SK-N-SH (cell line): ENCODE data around the gene KPRP. TPM values are rescaled to one million over a fixed set of nuclear protein-coding genes. Genes with fewer than 3 reads are reported as not detected.

Source experiments
- CTCF ChIA-PET: fragments of 300-600, 350-600 bp; formaldehyde crosslinking; extraction: SDS; loops from one replicate; lab custom pipeline; 2021; lab: Yijun Ruan, JAX
- POLR2A ChIA-PET: fragments of 350-600 bp; sonication (Branson Sonifier 250); formaldehyde crosslinking; extraction: SDS; loops from one replicate; lab custom pipeline; 2020; ENCODE audit warnings: antibody characterized with exemption, inconsistent platforms; lab: Yijun Ruan, JAX
- DNase-seq: peaks from one replicate; pipeline ENCODE4 v3.0.0; 2012
- H2AFZ ChIP-seq: fragments of 200-600 bp; sonication (generic); 2 replicates; pipeline ENCODE4 v1.8.1; 2016; ENCODE audit warnings: antibody characterized with exemption, mild to moderate bottlenecking, low read depth
- H3F3A ChIP-seq: fragments of 200-600 bp; sonication (generic); replicated peaks from 2 replicates; pipeline ENCODE3; 2016; ENCODE audit warnings: antibody characterized with exemption, mild to moderate bottlenecking; ENCODE audit not compliant: insufficient read depth
- H3K27ac ChIP-seq, 2 experiments: fragments of 200-500 bp in 1 of 2; fragments of 200-600 bp in 1 of 2; sonication (Bioruptor generic) in 1 of 2; sonication (generic), shearing (Covaris generic) in 1 of 2; 2 replicates each; pipeline versions ENCODE4 v1.5.1 to v1.6.1; 2014 to 2016; ENCODE audit warnings: low read depth in 2 of 2, inconsistent platforms in 1 of 2, low read length in 1 of 2, mild to moderate bottlenecking in 1 of 2, mixed read lengths in 1 of 2
- H3K27me3 ChIP-seq: fragments of 200-600 bp; sonication (generic), shearing (Covaris generic); 2 replicates; pipeline ENCODE4 v1.6.1; 2016; ENCODE audit warnings: mixed run types; ENCODE audit not compliant: insufficient read depth
- H3K36me3 ChIP-seq, 2 experiments: fragments of 200-500 bp in 1 of 2; fragments of 200-600 bp in 1 of 2; sonication (Bioruptor generic) in 1 of 2; sonication (generic) in 1 of 2; replicated peaks in 1 of 2; 2 replicates each; pipeline versions ENCODE3 to v1.5.1; 2014 to 2016; ENCODE audit warnings: low read length in 1 of 2, mild to moderate bottlenecking in 1 of 2; ENCODE audit not compliant: insufficient read depth in 2 of 2, control insufficient read depth in 1 of 2
- H3K4me1 ChIP-seq, 2 experiments: fragments of 200-500 bp in 1 of 2; fragments of 200-600 bp in 1 of 2; sonication (Bioruptor generic) in 1 of 2; sonication (generic), shearing (Covaris generic) in 1 of 2; 2 replicates each; pipeline versions ENCODE4 v1.5.1 to v1.6.1; 2014 to 2016; ENCODE audit warnings: low read depth in 1 of 2, low read length in 1 of 2, mixed run types in 1 of 2; ENCODE audit not compliant: insufficient read depth in 2 of 2, control insufficient read depth in 1 of 2
- H3K4me2 ChIP-seq: fragments of 200-600 bp; sonication (generic), shearing (Covaris generic); 2 replicates; pipeline ENCODE4 v1.6.1; 2017; ENCODE audit warnings: mixed run types
- H3K4me3 ChIP-seq, 2 experiments: fragments of 200-500 bp in 1 of 2; fragments of 200-600 bp in 1 of 2; sonication (Bioruptor generic) in 1 of 2; sonication (generic), shearing (Covaris generic) in 1 of 2; 2 replicates each; pipeline versions ENCODE4 v1.5.1 to v1.8.1; 2014 to 2016; ENCODE audit warnings: low read depth in 2 of 2, inconsistent platforms in 1 of 2, low read length in 1 of 2, mild to moderate bottlenecking in 1 of 2, mixed read lengths in 1 of 2, moderate library complexity in 1 of 2
- H3K79me2 ChIP-seq: fragments of 200-600 bp; sonication (generic); 2 replicates; pipeline ENCODE4 v1.8.1; 2017; ENCODE audit warnings: mild to moderate bottlenecking; ENCODE audit not compliant: insufficient read depth
- H3K9ac ChIP-seq: fragments of 200-600 bp; sonication (generic); 2 replicates; pipeline ENCODE4 v1.6.1; 2017; ENCODE audit warnings: mixed run types
- H3K9me2 ChIP-seq: fragments of 200-600 bp; sonication (generic); 2 replicates; pipeline ENCODE4 v1.6.1; 2017; ENCODE audit warnings: mixed run types
- H3K9me3 ChIP-seq: fragments of 200-600 bp; sonication (generic); 2 replicates; pipeline ENCODE4 v1.6.1; 2017; ENCODE audit warnings: mixed run types, mild to moderate bottlenecking, moderate library complexity
- H4K20me1 ChIP-seq: fragments of 200-600 bp; sonication (generic); 2 replicates; pipeline ENCODE4 v1.6.1; 2017; ENCODE audit warnings: mild to moderate bottlenecking, mixed run types; ENCODE audit not compliant: insufficient read depth
- CHD2 ChIP-seq: fragments of 150-350 bp; IDR thresholded peaks from 2 replicates; pipeline ENCODE4 v1.6.1; 2018; ENCODE audit warnings: low read length; ENCODE audit not compliant: partially characterized antibody
- CTCF ChIP-seq: fragments of 200-600 bp; sonication (generic); IDR thresholded peaks from 2 replicates; pipeline ENCODE4 v1.6.1; 2017; ENCODE audit warnings: antibody characterized with exemption, mild to moderate bottlenecking, moderate library complexity
- EP300 ChIP-seq, 2 experiments: IDR thresholded peaks; 2 replicates each; pipeline versions ENCODE4 v1.4.0 to v1.6.1; 2012; ENCODE audit warnings: borderline replicate concordance in 1 of 2, low read depth in 1 of 2, low read length in 1 of 2
- FOSL2 ChIP-seq: IDR thresholded peaks from 2 replicates; pipeline ENCODE4 v1.4.0; 2012; ENCODE audit warnings: low read depth, mild to moderate bottlenecking, moderate library complexity, borderline replicate concordance
- FOXJ3 ChIP-seq: sonication (generic); formaldehyde crosslinking; IDR thresholded peaks from 2 replicates; pipeline ENCODE4 v1.5.1; 2020; ENCODE audit warnings: mild to moderate bottlenecking, missing genetic modification reagents
- FOXM1 ChIP-seq: IDR thresholded peaks from 2 replicates; pipeline ENCODE4 v1.4.0; 2012; ENCODE audit warnings: low read depth, mild to moderate bottlenecking
- GABPA ChIP-seq: IDR thresholded peaks from 2 replicates; pipeline ENCODE4 v1.4.0; 2012; ENCODE audit warnings: low read depth, mild to moderate bottlenecking
- JUND ChIP-seq: IDR thresholded peaks from 2 replicates; pipeline ENCODE4 v1.4.0; 2012
- MEF2A ChIP-seq: IDR thresholded peaks from 2 replicates; pipeline ENCODE4 v1.4.0; 2012; ENCODE audit warnings: low read depth, borderline replicate concordance
- POLR2AphosphoS5 ChIP-seq: IDR thresholded peaks from 2 replicates; pipeline ENCODE4 v1.6.1; 2012; ENCODE audit warnings: low read depth, low read length
- RCOR1 ChIP-seq: fragments of 150-350 bp; IDR thresholded peaks from 2 replicates; pipeline ENCODE4 v1.6.1; 2017; ENCODE audit warnings: antibody characterized with exemption, low read length
- RXRA ChIP-seq: IDR thresholded peaks from 2 replicates; pipeline ENCODE4 v1.4.0; 2012; ENCODE audit warnings: low read depth, mild to moderate bottlenecking, borderline replicate concordance
- TCF12 ChIP-seq: IDR thresholded peaks from 2 replicates; pipeline ENCODE4 v1.4.0; 2012
- USF1 ChIP-seq: IDR thresholded peaks from 2 replicates; pipeline ENCODE4 v1.4.0; 2012; ENCODE audit warnings: low read depth, borderline replicate concordance
- YY1 ChIP-seq: IDR thresholded peaks from 2 replicates; pipeline ENCODE4 v1.4.0; 2012; ENCODE audit warnings: low read depth, mild to moderate bottlenecking
- WGBS: methylation state at CpG from one replicate; pipeline ENCODE4 v1.1.6; 2017; ENCODE audit warnings: low lambda C conversion rate; 5-methylcytosine and 5-hydroxymethylcytosine counted together
- polyA plus RNA-seq, 3 experiments: library from polyadenylated mRNA; depleted of rRNA; stranded (reverse); fragments of >200 nt; gene quantifications; 2 replicates each; pipeline ENCODE4 v1.2.3, GENCODE V29; 2012
- TF ChIP-seq, protein P1 (sequence below): IDR thresholded peaks from 2 replicates; pipeline ENCODE4 v1.4.0; 2012; ENCODE audit warnings: low read depth, borderline replicate concordance
- TF ChIP-seq, protein P2 (sequence below): IDR thresholded peaks from 2 replicates; pipeline ENCODE4 v1.6.1; 2012; ENCODE audit warnings: mild to moderate bottlenecking, low read depth, low read length, moderate library complexity

Gene KPRP
- polyA plus RNA-seq, 1 of the 3 experiments (the other 2 are of a cell fraction): not detected

DNA sequence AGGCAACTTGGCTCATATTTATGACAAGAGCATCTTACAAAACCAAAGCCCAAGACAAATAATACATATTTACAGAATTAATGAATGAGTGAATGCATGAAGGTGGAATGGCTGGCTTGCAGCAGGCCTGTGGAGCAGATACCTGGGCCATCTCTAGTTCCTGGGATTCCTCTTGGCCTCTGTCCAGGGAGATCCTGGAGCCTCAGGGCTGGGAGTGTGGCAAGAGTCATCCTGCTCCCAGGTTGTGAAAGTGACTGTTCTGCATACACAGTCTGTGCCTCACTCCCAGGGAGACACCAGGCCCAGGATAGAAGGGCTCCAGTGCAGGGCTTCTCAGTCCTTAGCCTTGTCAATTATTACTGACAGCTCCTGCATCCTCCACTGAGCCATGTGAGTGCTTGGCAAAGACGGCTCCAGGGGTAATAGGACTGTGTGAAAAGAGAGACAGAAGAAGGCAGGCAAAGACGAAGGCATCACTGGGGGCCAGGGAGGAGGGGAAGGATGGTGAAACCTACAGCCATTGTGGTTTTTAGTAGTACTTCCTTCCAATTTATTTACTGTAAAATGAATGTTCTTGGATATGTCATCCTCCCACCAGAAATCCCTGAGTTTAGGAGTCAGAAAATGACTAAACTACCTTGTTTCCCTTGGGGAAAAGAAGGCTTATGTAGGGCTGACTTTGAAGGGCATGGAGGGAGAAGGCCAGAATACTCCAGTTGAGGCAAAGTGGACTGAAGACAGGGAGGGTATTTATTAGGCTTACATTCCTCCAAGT lies 14.3 kb upstream of the KPRP start:
- Histone ChIP-seq H3K27ac (no peak overlapping the region), H3K27me3 (no peaks in the 10 kb centered on the region), H3K4me1 (no peaks in the 10 kb centered on the region), H3F3A (no peaks in the 10 kb centered on the region), H3K79me2 (no peaks in the 10 kb centered on the region), H4K20me1 (no peaks in the 10 kb centered on the region), H3K4me3 (no peak overlapping the region), H3K9me3 (no peaks in the 10 kb centered on the region), H2AFZ (no peak overlapping the region), H3K4me2 (no peak overlapping the region), H3K9me2 (no peaks in the 10 kb centered on the region), H3K36me3 (no peaks in the 10 kb centered on the region), H3K9ac (no peak overlapping the region)
- no peak for DNase-seq
- ChIA-PET POLR2A (no interaction called here), CTCF (no interaction called here)
- WGBS: 7% methylated on average over 2 of the region's 2 CpGs
- no peak for TF ChIP-seq RXRA
- no peak for TF ChIP-seq RCOR1
- no peak for TF ChIP-seq USF1
- TF ChIP-seq YY1: no peak
- TF ChIP-seq, protein P1, sequence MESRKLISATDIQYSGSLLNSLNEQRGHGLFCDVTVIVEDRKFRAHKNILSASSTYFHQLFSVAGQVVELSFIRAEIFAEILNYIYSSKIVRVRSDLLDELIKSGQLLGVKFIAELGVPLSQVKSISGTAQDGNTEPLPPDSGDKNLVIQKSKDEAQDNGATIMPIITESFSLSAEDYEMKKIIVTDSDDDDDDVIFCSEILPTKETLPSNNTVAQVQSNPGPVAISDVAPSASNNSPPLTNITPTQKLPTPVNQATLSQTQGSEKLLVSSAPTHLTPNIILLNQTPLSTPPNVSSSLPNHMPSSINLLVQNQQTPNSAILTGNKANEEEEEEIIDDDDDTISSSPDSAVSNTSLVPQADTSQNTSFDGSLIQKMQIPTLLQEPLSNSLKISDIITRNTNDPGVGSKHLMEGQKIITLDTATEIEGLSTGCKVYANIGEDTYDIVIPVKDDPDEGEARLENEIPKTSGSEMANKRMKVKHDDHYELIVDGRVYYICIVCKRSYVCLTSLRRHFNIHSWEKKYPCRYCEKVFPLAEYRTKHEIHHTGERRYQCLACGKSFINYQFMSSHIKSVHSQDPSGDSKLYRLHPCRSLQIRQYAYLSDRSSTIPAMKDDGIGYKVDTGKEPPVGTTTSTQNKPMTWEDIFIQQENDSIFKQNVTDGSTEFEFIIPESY: no peak
- no peak for TF ChIP-seq TCF12
- TF ChIP-seq FOSL2: no peak
- TF ChIP-seq, protein P2, sequence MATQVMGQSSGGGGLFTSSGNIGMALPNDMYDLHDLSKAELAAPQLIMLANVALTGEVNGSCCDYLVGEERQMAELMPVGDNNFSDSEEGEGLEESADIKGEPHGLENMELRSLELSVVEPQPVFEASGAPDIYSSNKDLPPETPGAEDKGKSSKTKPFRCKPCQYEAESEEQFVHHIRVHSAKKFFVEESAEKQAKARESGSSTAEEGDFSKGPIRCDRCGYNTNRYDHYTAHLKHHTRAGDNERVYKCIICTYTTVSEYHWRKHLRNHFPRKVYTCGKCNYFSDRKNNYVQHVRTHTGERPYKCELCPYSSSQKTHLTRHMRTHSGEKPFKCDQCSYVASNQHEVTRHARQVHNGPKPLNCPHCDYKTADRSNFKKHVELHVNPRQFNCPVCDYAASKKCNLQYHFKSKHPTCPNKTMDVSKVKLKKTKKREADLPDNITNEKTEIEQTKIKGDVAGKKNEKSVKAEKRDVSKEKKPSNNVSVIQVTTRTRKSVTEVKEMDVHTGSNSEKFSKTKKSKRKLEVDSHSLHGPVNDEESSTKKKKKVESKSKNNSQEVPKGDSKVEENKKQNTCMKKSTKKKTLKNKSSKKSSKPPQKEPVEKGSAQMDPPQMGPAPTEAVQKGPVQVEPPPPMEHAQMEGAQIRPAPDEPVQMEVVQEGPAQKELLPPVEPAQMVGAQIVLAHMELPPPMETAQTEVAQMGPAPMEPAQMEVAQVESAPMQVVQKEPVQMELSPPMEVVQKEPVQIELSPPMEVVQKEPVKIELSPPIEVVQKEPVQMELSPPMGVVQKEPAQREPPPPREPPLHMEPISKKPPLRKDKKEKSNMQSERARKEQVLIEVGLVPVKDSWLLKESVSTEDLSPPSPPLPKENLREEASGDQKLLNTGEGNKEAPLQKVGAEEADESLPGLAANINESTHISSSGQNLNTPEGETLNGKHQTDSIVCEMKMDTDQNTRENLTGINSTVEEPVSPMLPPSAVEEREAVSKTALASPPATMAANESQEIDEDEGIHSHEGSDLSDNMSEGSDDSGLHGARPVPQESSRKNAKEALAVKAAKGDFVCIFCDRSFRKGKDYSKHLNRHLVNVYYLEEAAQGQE: no peak
- TF ChIP-seq POLR2AphosphoS5: no peak
- no peak for TF ChIP-seq FOXM1
- TF ChIP-seq GABPA: no peak
- TF ChIP-seq MEF2A: no peak
- TF ChIP-seq JUND: no peak
- TF ChIP-seq CHD2: no peak
- no peak for TF ChIP-seq CTCF
- no peak for TF ChIP-seq FOXJ3 (CRISPR knock-in tag)
- no peak for TF ChIP-seq EP300 (IDR thresholded peaks at IDR 0.05; ENCODE audit: borderline replicate concordance in 1 of 2, low read depth in 1 of 2, low read length in 1 of 2)
